Activated T-cell treated with anti-CD3 and anti-CD28 coated beads, Interleukin-2, amount 50 U/mL, for 72 hours (primary cell): ENCODE results near the gene ATXN2. TPM values are rescaled to one million over a fixed set of nuclear protein-coding genes. Genes with fewer than 3 reads are reported as not detected.
"Not testable (repeated sequence)": the region's sequence is repeated elsewhere in the genome, so short reads cannot be mapped to it uniquely, and the experiment has no call there.

ENCODE experiments used
- ATAC-seq, 2 donors: fragments of 150-1000 bp; cut with Tn5 transposase; replicated peaks in 1 of 2; 2 replicates each; pipeline ENCODE4 v1.10.0; 2021; ENCODE audit warnings: moderate library complexity in 2 of 2, mild to moderate bottlenecking in 1 of 2
- DNase-seq, 2 donors: peaks; one replicate each; pipeline ENCODE4 v3.0.0; 2021 to 2022; ENCODE audit warnings: mixed read lengths in 1 of 2
- H3K27ac Mint-ChIP-seq: one replicate; pipeline ENCODE4 v1.8.0; 2022; ENCODE audit warnings: mild to moderate bottlenecking, moderate library complexity, mixed read lengths
- H3K27me3 Mint-ChIP-seq: one replicate; pipeline ENCODE4 v1.8.0; 2022; ENCODE audit warnings: low read depth, mixed read lengths
- H3K36me3 Mint-ChIP-seq, 2 donors: one replicate each; pipeline ENCODE4 v1.8.0; 2022; ENCODE audit warnings: mixed read lengths in 2 of 2, mild to moderate bottlenecking in 1 of 2; ENCODE audit not compliant: insufficient read depth in 2 of 2
- H3K4me1 Mint-ChIP-seq: one replicate; pipeline ENCODE4 v1.8.0; 2022; ENCODE audit warnings: low read depth, mixed read lengths
- H3K4me3 Mint-ChIP-seq, 2 donors: one replicate each; pipeline ENCODE4 v1.8.0; 2022; ENCODE audit warnings: mild to moderate bottlenecking in 2 of 2, mixed read lengths in 2 of 2, moderate library complexity in 2 of 2
- H3K9me3 Mint-ChIP-seq, 2 donors: one replicate each; pipeline ENCODE4 v1.8.0; 2022; ENCODE audit warnings: mixed read lengths in 2 of 2
- total RNA-seq, 2 donors: library from RNA; stranded (reverse); gene quantifications; one replicate each; pipeline ENCODE4 v1.2.3, GENCODE V29; 2022

Gene ATXN2
- total RNA-seq, 2 donors from 2014 or later = 45.4 to 47.9 TPM

DNA sequence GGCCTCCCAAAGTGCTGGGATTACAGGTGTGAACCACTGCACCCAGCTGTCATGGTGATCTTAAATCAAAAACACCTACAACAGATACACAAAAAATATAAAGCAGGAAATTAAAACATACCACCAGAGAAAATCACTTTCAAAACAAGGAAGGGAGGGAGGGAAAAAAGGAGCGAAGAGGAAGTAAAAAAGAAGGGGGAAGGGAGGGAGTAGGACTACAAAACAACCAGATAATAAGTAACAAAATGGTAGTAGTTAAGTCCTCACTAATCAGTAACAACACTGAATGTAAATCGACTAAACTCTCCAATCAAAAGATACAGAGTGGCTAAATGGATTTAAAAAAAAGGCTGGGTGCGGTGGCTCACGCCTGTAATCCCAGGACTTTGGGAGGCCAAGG is 104.4 kb downstream of the ATXN2 start:
- H3K9me3 Mint-ChIP-seq = no peaks in the 10 kb centered on the region
- no peak for ATAC-seq
- DNase-seq = no peak
- no peak overlapping the region for H3K4me3 Mint-ChIP-seq
- no peaks in the 10 kb centered on the region for H3K27me3 Mint-ChIP-seq
- H3K36me3 Mint-ChIP-seq = peaks cover 0 to 21% of the 10 kb centered on the region in 2 donors
- no peaks in the 10 kb centered on the region for H3K4me1 Mint-ChIP-seq
- H3K27ac Mint-ChIP-seq = no peak overlapping the region

DNA sequence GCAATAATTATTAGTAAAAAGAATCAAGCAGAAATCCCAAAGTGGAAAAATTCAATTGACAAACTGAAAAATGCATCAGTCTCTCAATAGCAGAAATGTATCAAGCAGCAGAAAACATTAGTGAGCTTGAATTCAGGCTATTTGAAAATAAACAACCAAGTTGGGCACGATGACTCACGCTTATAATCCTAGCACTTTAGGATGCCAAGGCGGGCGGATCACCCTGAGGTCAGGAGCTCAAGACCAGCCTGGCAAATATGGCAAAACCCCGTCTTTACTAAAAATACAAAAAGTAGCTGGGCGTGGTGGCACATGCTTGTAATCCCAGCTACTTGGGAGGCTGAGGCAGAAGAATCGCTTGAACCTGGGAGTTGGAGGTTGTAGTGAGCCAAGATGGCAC is 106.1 kb downstream of the ATXN2 start:
- H3K4me1 Mint-ChIP-seq, ATAC-seq, H3K27ac Mint-ChIP-seq, H3K9me3 Mint-ChIP-seq, DNase-seq, H3K27me3 Mint-ChIP-seq, H3K4me3 Mint-ChIP-seq: not testable (repeated sequence)
- H3K36me3 Mint-ChIP-seq = peaks cover 0 to 20% of the 10 kb centered on the region in 2 donors

DNA sequence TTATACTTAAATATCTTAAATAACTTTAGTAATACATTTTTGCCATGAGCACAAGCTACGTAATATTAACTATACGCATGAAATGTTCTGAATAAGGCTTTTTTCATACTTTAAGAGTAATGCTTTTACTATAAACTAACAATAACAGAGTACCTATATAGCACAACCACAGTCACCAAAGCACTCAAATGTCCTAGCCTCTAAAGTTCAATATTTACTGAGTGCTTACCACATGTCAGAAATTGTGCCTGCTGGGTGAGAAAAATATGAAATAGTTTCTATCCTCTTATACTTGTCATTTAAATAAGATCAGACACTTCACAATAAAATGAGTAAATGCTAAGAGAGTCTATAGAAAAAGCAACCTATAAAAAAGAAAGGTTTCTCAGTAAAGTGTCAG is 110.3 kb downstream of the ATXN2 start:
- ATAC-seq (no peak), DNase-seq (no peak)
- Mint-ChIP-seq H3K9me3 (no peaks in the 10 kb centered on the region), H3K27ac (peak overlapping the region; percentile 8), H3K27me3 (no peaks in the 10 kb centered on the region), H3K4me1 (no peaks in the 10 kb centered on the region), H3K4me3 (no peak overlapping the region), H3K36me3 (peaks cover 1 to 13% of the 10 kb centered on the region in 2 donors)

GRCh38 chr12:111488271-111488670 is 110.8 kb downstream of the ATXN2 start:
- Mint-ChIP-seq H3K27me3 (no peaks in the 10 kb centered on the region), H3K36me3 (peaks cover 1 to 16% of the 10 kb centered on the region in 2 donors), H3K4me3 (no peak overlapping the region), H3K9me3 (no peaks in the 10 kb centered on the region), H3K27ac (no peak overlapping the region), H3K4me1 (no peaks in the 10 kb centered on the region)
- DNase-seq = no peak
- ATAC-seq = no peak

- no peaks in the 10 kb centered on the region for H3K27me3 Mint-ChIP-seq
- H3K4me3 Mint-ChIP-seq = no peak overlapping the region
- H3K9me3 Mint-ChIP-seq = no peaks in the 10 kb centered on the region
- no peak overlapping the region for H3K27ac Mint-ChIP-seq
- H3K36me3 Mint-ChIP-seq = peaks cover 1 to 15% of the 10 kb centered on the region in 2 donors
- ATAC-seq (no peak), DNase-seq (no peak)
- H3K4me1 Mint-ChIP-seq = no peaks in the 10 kb centered on the region
Measured at GRCh38 chr12:111482462-111482861, 116.7 kb downstream of the ATXN2 start.

DNA sequence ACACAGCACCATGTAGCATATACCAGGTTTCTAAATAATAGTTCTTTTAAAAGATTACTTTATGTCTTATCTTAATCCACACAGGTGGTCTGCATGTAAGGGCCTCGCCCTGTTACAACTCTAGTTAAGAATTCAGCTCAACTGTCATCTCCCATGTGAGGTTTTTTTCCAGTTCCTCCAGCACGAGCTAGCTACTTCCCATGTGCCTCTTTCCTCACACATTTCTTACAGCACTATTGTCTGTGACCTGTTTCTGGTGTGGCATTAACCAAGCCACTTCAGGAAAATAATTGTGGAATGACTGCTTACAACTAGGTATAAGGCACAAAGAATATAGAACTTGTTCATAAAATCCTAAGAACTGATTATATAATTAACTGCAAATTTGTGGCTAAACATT is 127.9 kb downstream of the ATXN2 start:
- Mint-ChIP-seq H3K36me3 (peaks cover 6 to 8% of the 10 kb centered on the region in 2 donors), H3K27me3 (no peaks in the 10 kb centered on the region), H3K27ac (no peak overlapping the region), H3K4me3 (no peak overlapping the region), H3K9me3 (no peaks in the 10 kb centered on the region), H3K4me1 (no peaks in the 10 kb centered on the region)
- ATAC-seq (no peak), DNase-seq (no peak)

DNA sequence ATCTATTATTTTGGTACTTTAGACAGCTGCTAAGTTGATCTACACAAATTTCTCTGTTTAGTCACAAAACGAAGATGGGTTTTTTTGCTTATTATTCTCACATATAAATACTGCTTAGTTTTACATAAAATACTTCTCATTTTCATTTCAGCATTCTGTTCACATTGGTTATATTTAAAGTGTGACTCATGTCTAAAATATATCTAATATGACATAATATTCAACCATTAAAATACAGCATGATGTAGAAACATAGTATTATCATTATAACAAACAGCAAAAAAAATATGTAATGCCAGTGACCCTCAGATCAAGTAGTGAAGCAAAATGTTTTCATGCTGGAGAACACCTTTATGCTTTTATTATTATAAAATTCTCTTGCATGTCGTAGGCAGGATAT is 129.7 kb downstream of the ATXN2 start:
- no peak for DNase-seq
- Mint-ChIP-seq H3K27ac (no peak overlapping the region), H3K4me3 (no peak overlapping the region), H3K36me3 (peaks cover 6 to 12% of the 10 kb centered on the region in 2 donors), H3K27me3 (no peaks in the 10 kb centered on the region), H3K9me3 (no peaks in the 10 kb centered on the region), H3K4me1 (no peaks in the 10 kb centered on the region)
- ATAC-seq = no peak

DNA sequence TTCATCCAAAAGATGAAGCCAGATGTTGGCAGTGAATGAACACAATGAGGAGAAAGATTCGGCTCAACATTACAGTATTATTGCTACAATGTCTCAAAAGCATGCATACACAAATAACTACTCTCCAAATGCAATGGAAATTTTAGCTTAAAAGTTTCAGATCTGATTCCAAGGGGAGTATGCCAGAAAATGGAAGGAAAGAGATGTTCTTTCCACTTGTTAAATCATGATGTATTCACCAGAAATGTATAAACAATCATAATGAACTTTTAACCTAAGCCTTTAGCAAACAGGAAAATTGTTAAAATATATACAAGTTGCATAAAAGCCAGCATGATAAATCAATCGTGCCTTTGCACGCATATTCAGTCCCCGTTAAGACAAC is 131.3 kb downstream of the ATXN2 start:
- Mint-ChIP-seq H3K27ac (no peak overlapping the region), H3K9me3 (no peaks in the 10 kb centered on the region), H3K27me3 (no peaks in the 10 kb centered on the region), H3K4me3 (no peak overlapping the region), H3K36me3 (peaks cover 2 to 5% of the 10 kb centered on the region in 2 donors), H3K4me1 (no peaks in the 10 kb centered on the region)
- ATAC-seq = no peak
- DNase-seq = no peak

DNA sequence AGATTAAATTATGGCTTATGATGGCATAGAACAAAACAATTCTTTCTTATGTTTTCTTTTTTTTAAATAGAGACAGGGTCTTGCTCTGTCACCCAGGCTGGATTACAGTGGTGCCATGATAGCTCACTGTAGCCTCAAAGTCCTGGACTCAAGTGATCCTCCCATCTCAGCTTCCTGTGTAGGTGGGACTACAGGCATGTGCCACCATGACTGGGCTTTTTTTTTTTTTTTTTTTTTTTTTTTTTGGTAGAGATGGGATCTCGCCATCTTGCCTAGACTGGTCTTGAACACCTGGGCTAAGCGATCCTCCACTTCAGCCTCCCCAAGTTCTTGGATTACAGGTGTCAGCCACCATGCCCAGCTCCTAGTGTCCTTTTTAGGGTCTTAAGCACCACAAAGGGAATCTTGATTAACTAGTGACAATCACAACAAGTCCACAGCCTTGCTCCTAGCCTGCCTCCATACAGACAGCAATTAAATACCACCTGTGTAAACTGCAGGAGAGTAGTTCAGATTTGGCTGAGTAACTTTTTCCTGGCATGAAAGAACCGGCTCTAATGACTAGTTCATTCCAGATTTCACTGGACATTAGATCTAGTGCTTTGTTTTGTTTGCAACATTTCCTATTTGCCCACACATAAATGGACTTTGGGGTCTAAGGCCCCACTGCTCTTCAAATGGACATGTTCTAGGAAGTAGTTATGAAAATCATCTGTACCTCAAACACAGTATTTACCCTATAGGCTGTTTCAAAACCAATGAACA is 131.8 kb downstream of the ATXN2 start:
- ATAC-seq (no peak), DNase-seq (no peak)
- Mint-ChIP-seq H3K27me3 (no peaks in the 10 kb centered on the region), H3K4me3 (no peak overlapping the region), H3K9me3 (no peaks in the 10 kb centered on the region), H3K36me3 (peaks cover 2 to 5% of the 10 kb centered on the region in 2 donors), H3K27ac (no peak overlapping the region), H3K4me1 (no peaks in the 10 kb centered on the region)

DNA sequence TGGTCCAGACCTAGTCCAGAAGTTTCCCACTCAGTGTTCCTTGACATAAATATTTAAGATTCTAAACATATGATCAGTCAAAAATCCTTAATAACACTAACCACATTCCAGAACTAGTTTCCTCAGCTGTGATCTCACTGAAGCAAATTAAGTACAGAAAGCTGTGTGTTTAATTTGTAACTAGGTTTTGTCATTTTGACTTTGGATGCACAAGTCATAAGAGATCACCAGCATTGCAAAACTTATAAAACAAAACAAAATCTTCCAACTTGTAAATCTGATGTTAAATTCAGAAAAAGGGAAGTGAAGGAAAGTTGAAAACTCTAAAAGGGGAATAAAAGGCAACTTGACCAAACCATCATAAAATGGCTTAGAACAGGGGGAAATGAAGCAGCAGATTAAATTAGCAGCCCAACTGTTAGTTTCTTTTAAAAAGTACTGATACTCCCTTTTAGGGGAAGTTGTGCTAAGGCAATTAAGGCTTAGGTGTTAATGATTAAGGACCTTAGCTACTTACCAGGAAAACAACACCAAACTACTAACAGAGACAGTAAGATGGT is 136.8 kb downstream of the ATXN2 start:
- no peaks in the 10 kb centered on the region for H3K9me3 Mint-ChIP-seq
- H3K4me3 Mint-ChIP-seq = no peak overlapping the region
- H3K27ac Mint-ChIP-seq = no peak overlapping the region

DNA sequence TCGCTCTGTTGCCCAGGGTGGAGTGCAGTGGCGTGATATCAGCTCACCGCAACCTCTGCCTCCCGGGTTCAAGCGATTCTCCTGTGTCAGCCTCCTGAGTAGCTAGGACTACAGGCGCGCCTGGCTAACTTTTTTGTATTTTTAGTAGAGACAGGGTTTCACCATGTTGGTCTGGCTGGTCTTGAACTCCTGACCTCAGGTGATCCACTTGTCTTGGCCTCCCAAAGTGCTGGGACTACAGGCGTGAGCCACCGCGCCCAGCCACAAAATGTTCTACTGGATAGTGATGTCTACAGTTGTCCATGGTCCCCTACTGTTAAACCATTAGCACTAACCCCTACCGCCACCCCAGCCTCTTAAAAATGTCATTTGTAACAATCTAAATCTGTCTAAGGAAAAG is 139.0 kb downstream of the ATXN2 start:
- H3K27ac Mint-ChIP-seq, DNase-seq, H3K4me1 Mint-ChIP-seq, H3K27me3 Mint-ChIP-seq, H3K4me3 Mint-ChIP-seq, ATAC-seq, H3K9me3 Mint-ChIP-seq: not testable (repeated sequence)
- H3K36me3 Mint-ChIP-seq = peaks cover 0 to 12% of the 10 kb centered on the region in 2 donors

More for the DNA sequence above, 136.8 kb downstream of the ATXN2 start:
- Mint-ChIP-seq H3K27me3 (no peaks in the 10 kb centered on the region), H3K4me1 (no peaks in the 10 kb centered on the region), H3K36me3 (peaks cover 0 to 9% of the 10 kb centered on the region in 2 donors)
- ATAC-seq (no peak), DNase-seq (no peak)

- H3K27me3 Mint-ChIP-seq = no peaks in the 10 kb centered on the region
- no peak for ATAC-seq
- no peak overlapping the region for H3K27ac Mint-ChIP-seq
Measured at GRCh38 chr12:111458546-111459172, 140.5 kb downstream of the ATXN2 start.

DNA sequence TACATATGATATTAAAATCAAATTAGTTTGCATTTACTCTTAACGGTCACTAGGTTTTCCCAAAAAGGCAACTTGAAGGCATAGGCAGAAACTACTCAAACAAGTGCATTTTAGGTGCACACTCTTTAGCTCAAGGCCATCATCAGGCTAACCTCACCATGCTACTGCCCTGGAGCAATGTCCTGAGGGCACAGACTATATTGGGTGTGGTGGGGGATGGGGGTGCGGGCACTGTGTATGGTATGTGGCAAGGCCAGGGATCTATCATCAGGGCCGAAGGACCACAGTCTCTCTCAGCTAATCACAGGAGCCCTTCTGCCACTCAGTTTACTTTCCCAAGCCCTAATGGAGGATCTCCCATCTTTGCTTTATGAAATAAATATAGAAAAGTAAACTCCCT is 141.5 kb downstream of the ATXN2 start:
- DNase-seq (no peak), ATAC-seq (no peak)
- Mint-ChIP-seq H3K36me3 (peaks cover 0 to 10% of the 10 kb centered on the region in 2 donors), H3K27ac (no peak overlapping the region), H3K4me3 (no peak overlapping the region), H3K9me3 (no peaks in the 10 kb centered on the region), H3K4me1 (no peaks in the 10 kb centered on the region), H3K27me3 (no peaks in the 10 kb centered on the region)

More at GRCh38 chr12:111458546-111459172, 140.5 kb downstream of the ATXN2 start:
- no peak for DNase-seq
- Mint-ChIP-seq H3K36me3 (peaks cover 0 to 10% of the 10 kb centered on the region in 2 donors), H3K4me3 (no peak overlapping the region), H3K9me3 (no peaks in the 10 kb centered on the region), H3K4me1 (no peaks in the 10 kb centered on the region)
